ENCODE results near the gene SENP3.

GRCh38 chr17:7613769-7614424, 52.2 kb downstream of the SENP3 start:
- TF ChIP-seq, protein P1, sequence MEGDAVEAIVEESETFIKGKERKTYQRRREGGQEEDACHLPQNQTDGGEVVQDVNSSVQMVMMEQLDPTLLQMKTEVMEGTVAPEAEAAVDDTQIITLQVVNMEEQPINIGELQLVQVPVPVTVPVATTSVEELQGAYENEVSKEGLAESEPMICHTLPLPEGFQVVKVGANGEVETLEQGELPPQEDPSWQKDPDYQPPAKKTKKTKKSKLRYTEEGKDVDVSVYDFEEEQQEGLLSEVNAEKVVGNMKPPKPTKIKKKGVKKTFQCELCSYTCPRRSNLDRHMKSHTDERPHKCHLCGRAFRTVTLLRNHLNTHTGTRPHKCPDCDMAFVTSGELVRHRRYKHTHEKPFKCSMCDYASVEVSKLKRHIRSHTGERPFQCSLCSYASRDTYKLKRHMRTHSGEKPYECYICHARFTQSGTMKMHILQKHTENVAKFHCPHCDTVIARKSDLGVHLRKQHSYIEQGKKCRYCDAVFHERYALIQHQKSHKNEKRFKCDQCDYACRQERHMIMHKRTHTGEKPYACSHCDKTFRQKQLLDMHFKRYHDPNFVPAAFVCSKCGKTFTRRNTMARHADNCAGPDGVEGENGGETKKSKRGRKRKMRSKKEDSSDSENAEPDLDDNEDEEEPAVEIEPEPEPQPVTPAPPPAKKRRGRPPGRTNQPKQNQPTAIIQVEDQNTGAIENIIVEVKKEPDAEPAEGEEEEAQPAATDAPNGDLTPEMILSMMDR (conservative IDR thresholded peaks at IDR 0.05 in 1 of 2, IDR thresholded peaks at IDR 0.05 in 1 of 2; ENCODE audit: extremely low read depth in 1 of 2, insufficient read depth in 1 of 2, low read depth in 1 of 2, low read length in 2 of 2) = no peak
- no peak for TF ChIP-seq EZH2 (IDR thresholded peaks at IDR 0.05; ENCODE audit: borderline replicate concordance, low read length)

Measured in mammary epithelial cell (primary cell).